Measurements from ENCODE around the gene OSBPL8.

DNA sequence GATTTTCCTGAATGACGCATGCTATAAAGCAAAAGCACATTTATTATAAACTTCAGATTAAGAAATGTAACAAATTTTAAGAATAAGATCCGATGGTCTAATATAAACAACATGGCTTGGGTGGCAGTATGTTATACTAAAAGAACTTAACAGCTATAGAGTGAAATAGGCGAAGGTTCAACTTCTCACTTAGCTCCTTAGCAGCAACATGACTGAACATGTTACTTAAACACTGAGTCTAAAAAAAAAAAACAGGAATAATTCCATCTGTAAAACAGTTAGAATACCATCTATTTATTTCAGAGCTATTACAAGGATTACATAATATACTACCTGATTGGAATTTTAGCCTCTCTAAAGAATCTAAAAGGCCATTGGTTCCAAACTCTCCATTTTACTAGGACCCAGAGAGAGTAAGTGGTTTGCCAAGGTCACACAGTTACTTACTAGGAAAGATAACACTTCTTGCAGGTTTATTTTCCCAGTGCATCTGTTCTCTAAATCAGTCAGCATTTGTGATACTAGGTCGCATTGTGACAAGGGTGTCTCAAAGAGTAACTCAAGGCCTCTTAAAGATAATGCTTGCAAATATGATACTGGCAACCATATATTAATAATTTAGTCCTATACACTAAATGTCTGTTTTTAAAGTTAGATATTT is 14.8 kb downstream of the OSBPL8 start:
- TF ChIP-seq, protein P1, sequence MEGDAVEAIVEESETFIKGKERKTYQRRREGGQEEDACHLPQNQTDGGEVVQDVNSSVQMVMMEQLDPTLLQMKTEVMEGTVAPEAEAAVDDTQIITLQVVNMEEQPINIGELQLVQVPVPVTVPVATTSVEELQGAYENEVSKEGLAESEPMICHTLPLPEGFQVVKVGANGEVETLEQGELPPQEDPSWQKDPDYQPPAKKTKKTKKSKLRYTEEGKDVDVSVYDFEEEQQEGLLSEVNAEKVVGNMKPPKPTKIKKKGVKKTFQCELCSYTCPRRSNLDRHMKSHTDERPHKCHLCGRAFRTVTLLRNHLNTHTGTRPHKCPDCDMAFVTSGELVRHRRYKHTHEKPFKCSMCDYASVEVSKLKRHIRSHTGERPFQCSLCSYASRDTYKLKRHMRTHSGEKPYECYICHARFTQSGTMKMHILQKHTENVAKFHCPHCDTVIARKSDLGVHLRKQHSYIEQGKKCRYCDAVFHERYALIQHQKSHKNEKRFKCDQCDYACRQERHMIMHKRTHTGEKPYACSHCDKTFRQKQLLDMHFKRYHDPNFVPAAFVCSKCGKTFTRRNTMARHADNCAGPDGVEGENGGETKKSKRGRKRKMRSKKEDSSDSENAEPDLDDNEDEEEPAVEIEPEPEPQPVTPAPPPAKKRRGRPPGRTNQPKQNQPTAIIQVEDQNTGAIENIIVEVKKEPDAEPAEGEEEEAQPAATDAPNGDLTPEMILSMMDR (IDR thresholded peaks at IDR 0.05; ENCODE audit: poor library complexity), result no peak
- no peak for TF ChIP-seq EZH2 (IDR thresholded peaks at IDR 0.05; ENCODE audit: borderline replicate concordance)
- TF ChIP-seq EZH2phosphoT487 (IDR thresholded peaks at IDR 0.05; ENCODE audit: low read depth, severe bottlenecking, unreplicated experiment), result no peak
